Fibroblast of mammary gland (primary cell): ENCODE data around the gene SARNP.

Experiments
- DNase-seq: peaks from one replicate; pipeline ENCODE4 v3.0.0-alpha.2; 2010; ENCODE audit warnings: low read depth
- H3K4me3 ChIP-seq: 2 replicates; pipeline ENCODE4 v1.5.1; 2011; ENCODE audit warnings: low read depth, mild to moderate bottlenecking, low read length, moderate library complexity; ENCODE audit not compliant: control insufficient read depth
- CTCF ChIP-seq: conservative IDR thresholded peaks from 2 replicates; pipeline ENCODE4 v1.5.1; 2011; ENCODE audit warnings: low read depth, low read length, inconsistent platforms; ENCODE audit not compliant: control insufficient read depth, insufficient read depth

Gene SARNP

GRCh38 chr12:55755246-55755645, 62.3 kb downstream of the SARNP start:
- TF ChIP-seq CTCF, result no peak
- no peak overlapping the region for H3K4me3 ChIP-seq
- DNase-seq, result no peak

- no peak overlapping the region for H3K4me3 ChIP-seq
- DNase-seq, result no peak
- no peak for TF ChIP-seq CTCF
Measured at GRCh38 chr12:55748230-55748993, 69.1 kb downstream of the SARNP start.

- no peak for TF ChIP-seq CTCF
- DNase-seq, result no peak
- no peak overlapping the region for H3K4me3 ChIP-seq
Measured at GRCh38 chr12:55746913-55747231, 70.7 kb downstream of the SARNP start.

GRCh38 chr12:55746174-55746912, 71.2 kb downstream of the SARNP start:
- no peak overlapping the region for H3K4me3 ChIP-seq
- no peak for DNase-seq
- TF ChIP-seq CTCF, result no peak

GRCh38 chr12:55745361-55746173, 72.0 kb downstream of the SARNP start:
- DNase-seq, result no peak
- peak overlapping the region; percentile 7 for H3K4me3 ChIP-seq
- TF ChIP-seq CTCF, result no peak

GRCh38 chr12:55744340-55745030, 73.0 kb downstream of the SARNP start:
- TF ChIP-seq CTCF, result no peak
- peak overlapping the region; percentile 70 for H3K4me3 ChIP-seq
- DNase-seq, result no peak
